Left ventricle myocardium inferior (tissue), 1 donor: ENCODE data around the gene EIF5A. TPM values are rescaled to one million over a fixed set of nuclear protein-coding genes. Genes with fewer than 3 reads are reported as not detected.

Source experiments
- DNase-seq: peaks from one replicate; pipeline ENCODE4 v3.0.0-alpha.2; 2020
- H3K27ac ChIP-seq: fragments of 200-600 bp; replicated peaks from 2 replicates; pipeline ENCODE4 v1.8.0; 2021
- H3K27me3 ChIP-seq: fragments of 200-600 bp; 2 replicates; pipeline ENCODE4 v1.8.0; 2021; ENCODE audit warnings: low read depth
- H3K36me3 ChIP-seq: fragments of 200-600 bp; 2 replicates; pipeline ENCODE4 v1.8.0; 2021
- H3K4me1 ChIP-seq: fragments of 200-600 bp; 2 replicates; pipeline ENCODE4 v1.8.0; 2021
- H3K4me3 ChIP-seq: fragments of 200-600 bp; 2 replicates; pipeline ENCODE4 v1.8.0; 2021; ENCODE audit warnings: mild to moderate bottlenecking, moderate library complexity
- H3K9me3 ChIP-seq: fragments of 200-600 bp; replicated peaks from 2 replicates; pipeline ENCODE4 v1.8.0; 2021
- intact Hi-C: fragments of 100-400 bp; cut with micrococcal nuclease; formaldehyde crosslinking; loops from one replicate; pipeline ENCODE4 v1.11.0; 2022
- total RNA-seq: library from RNA; stranded (reverse); fragmentation: NEBNext Ultra II Directional; extraction: Animal tissue kit (Norgen Biotek cat#: 25700); gene quantifications from one replicate; pipeline ENCODE4 v1.2.1, GENCODE V29; 2021
- TF ChIP-seq, protein P1 (sequence below): fragments of 200-600 bp; IDR thresholded peaks from 2 replicates; pipeline ENCODE4 v1.8.0; 2021; ENCODE audit warnings: antibody characterized with exemption, mild to moderate bottlenecking, borderline replicate concordance
- donor health status: DM: no; HTN: yes; CAD: no; lungs with severe emphysema.

EIF5A gene
- total RNA-seq, 1 donor from 2014 or later = 250 TPM

DNA sequence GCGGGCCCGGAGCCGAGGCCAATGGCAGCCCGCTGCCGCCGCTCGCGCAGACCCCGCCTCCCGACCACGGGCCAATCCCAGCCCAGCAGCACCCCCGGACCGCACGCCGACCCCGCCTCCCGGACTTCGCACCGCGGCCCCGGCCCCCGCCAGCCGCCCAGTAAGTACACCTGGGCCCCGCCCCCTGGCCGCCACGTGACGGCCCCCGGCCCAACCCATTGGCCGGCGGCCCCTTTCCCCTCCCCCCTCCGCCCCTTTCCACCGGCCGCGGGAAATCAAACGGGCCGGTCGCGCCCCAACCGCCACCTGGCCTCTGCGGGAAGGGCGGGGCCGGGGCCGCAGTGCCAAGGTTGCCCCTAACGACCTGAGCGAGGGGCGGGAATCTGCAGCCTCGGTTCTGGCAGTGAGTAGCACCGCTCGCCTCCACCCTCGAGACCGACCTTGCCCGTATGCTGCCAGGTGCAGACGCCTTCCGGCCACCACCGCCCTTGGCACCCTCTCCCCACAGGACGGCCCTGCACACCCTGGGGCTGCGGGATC, 12.7 kb upstream of the EIF5A start, which contains the start of gene YBX2:
Gene YBX2 (minus strand): TSS at position 26 of the 540 bp plus-strand sequence. CDS start 139 bp downstream, outside the sequence.
- Histone ChIP-seq H3K4me3 (peak within 1 kb of the TSS; percentile 50), H3K27me3 (peaks cover 63% of the 10 kb centered on the region), H3K27ac (peak within 1 kb of the TSS; percentile 87), H3K9me3 (no peaks in the 10 kb centered on the region), H3K4me1 (peaks cover 72% of the 10 kb centered on the region), H3K36me3 (no peaks in the 10 kb centered on the region)
- TF ChIP-seq, protein P1, sequence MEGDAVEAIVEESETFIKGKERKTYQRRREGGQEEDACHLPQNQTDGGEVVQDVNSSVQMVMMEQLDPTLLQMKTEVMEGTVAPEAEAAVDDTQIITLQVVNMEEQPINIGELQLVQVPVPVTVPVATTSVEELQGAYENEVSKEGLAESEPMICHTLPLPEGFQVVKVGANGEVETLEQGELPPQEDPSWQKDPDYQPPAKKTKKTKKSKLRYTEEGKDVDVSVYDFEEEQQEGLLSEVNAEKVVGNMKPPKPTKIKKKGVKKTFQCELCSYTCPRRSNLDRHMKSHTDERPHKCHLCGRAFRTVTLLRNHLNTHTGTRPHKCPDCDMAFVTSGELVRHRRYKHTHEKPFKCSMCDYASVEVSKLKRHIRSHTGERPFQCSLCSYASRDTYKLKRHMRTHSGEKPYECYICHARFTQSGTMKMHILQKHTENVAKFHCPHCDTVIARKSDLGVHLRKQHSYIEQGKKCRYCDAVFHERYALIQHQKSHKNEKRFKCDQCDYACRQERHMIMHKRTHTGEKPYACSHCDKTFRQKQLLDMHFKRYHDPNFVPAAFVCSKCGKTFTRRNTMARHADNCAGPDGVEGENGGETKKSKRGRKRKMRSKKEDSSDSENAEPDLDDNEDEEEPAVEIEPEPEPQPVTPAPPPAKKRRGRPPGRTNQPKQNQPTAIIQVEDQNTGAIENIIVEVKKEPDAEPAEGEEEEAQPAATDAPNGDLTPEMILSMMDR = no peak
- DNase-seq = peak; percentile 64
- intact Hi-C loops = no loop called here

DNA sequence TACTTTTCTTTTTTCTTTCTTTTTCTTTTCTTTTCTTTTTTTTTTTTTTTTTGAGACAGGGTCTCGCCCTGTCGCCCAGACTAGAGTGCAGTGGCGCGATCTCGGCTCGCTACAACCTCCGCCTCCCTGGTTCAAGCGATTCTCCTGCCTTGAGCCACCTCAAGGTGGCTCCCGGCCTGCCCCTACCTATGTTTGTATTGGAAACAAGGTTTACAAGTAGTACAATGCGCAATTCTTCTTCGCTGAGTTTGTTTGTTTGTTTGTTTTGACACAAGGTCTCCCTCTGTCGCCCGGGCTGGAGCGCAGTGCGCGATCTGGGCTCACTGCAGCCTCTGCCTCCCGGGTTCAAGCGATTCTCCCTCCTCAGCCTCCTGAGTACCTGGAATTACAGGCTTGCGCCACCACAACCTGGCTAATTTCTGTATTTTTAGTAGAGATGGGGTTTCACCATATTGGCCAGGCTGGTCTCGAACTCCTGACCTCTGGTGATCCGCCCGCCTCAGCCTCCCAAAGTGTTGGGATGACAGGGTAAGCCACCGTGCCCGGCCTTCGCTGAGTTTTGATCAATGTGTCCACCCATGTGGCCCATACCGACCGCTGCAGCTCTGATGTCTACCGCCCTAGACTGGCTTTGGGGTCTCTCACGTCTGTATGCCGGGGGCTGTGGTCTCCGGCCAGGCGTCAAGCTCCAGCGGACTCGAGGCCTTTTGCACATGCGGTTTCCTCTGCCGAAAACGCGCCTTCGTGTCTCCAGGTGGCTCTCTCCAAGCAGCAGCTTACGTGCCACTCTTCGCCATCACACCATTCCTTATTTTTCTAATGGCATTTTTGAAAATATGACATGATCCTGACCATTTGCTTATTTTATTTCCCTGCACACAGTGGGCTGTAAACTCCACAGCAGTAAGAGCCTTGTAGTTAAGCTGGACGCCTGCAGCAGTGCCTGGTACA, 11.9 kb upstream of the EIF5A start:
- Histone ChIP-seq H3K27me3 (peaks cover 55% of the 10 kb centered on the region), H3K36me3 (no peaks in the 10 kb centered on the region), H3K27ac (peak overlapping the region; percentile 87), H3K9me3 (no peaks in the 10 kb centered on the region), H3K4me3 (peak overlapping the region; percentile 50), H3K4me1 (peaks cover 64% of the 10 kb centered on the region)
- no peak for DNase-seq
- TF ChIP-seq, protein P1 = no peak
- intact Hi-C loops = no loop called here

DNA sequence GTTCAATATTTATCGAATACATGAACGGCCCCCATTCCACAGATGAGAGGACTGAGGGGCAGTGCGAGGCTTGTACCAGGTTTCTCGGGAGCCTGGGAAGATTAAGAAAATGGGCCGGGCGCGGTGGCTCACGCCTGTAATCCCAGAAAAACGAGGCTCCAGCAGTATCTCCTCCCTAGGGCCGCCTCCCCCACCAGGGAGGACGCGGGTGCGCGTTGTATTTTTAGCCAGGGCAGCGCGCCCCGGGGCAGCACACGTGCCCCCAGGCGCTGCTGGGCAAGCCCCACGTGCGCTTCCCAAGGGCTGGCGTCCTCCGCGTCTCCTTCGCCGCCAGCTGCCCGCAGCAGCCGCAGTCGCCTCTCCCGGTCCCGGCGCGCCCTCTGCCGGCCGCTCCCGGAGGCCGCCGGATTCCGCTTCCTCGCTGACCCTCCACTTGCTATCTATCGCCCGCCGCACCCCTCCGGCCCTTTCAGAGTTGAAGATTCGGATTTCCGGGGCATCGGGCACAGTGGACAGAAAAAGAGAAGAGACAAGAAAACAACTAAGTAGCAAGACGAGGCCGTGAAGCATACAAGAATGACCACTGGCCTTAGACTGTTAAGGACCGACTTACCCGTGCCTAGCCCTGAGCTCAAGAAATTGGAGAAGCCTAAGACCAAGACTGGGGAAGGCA, 11.1 kb upstream of the EIF5A start:
- H3K27ac ChIP-seq = peak overlapping the region; percentile 87
- TF ChIP-seq, protein P1 = peak; percentile 94
- H3K9me3 ChIP-seq = no peaks in the 10 kb centered on the region
- peak; percentile 86 for DNase-seq
- peaks cover 47% of the 10 kb centered on the region for H3K27me3 ChIP-seq
- H3K4me3 ChIP-seq = peak overlapping the region; percentile 50
- peaks cover 56% of the 10 kb centered on the region for H3K4me1 ChIP-seq
- H3K36me3 ChIP-seq = no peaks in the 10 kb centered on the region
- intact Hi-C loops = no loop called here

DNA sequence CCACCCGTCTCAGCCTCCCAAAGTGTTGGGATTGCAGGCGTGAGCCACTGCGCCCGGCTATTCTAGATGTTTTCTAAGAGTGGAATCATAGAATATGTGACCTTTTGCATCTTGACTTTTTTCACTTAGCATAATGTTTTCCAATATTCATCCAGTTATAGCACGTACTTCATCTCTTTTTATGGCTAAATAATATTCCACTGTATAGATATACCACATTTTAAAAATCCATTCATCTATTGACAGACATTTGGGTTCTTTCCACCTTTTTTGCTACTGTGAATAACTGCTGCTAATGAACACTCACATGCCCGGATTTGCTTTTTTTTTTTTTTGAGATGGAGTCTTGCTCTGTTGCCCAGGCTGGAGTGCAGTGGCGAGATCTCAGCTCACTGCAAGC, 3.2 kb upstream of the EIF5A start:
- Histone ChIP-seq H3K4me3 (no peak overlapping the region), H3K4me1 (peaks cover 23% of the 10 kb centered on the region), H3K27ac (no peak overlapping the region), H3K36me3 (no peaks in the 10 kb centered on the region), H3K27me3 (no peaks in the 10 kb centered on the region), H3K9me3 (no peaks in the 10 kb centered on the region)
- intact Hi-C loops = no loop called here
- TF ChIP-seq, protein P1 = no peak
- DNase-seq = no peak

DNA sequence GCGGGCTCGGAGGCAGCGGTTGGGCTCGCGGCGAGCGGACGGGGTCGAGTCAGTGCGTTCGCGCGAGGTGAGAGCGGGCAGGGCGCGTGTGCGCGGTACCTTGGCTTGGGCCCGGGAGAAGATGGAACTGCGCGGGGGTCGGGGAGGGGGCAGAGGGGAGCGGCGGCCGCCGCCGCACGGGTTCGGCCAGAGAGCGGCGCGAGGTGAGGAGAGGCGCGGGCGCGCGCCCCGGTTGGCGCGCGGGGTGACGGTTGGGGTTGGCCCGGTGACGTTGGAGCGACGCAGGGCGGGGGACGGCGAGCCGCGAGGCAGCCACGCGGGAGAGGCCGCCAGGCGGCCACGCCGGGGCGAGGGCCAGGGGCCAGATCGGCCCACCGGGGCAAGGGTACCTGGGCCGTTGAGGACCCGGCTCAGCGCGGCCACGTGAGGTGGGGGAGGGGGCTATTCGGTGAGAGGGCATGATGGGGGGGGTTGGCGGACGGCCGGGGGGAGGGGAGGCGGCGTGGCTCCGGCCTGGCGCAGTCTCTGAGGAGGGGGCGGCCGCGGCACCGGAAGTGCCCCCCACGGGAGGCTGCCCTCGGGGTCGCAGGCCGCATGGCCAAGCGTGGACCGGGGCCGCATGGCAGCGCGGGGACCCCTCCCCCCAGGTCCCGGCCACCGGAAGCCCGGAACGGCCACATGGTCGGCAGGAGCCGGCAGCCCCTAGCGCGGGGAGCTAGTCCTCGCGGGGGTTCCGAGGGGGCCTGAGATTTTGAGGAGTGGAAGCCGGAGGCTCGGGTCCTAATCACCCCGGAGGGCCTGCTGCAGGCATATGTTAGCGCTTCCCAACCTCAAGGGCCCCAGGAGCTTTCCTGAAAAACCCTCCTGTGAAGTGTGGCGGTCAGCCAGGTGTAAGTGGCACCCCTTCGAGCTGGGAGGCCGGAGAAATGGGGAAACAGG, 527 bp downstream of the EIF5A start:
- intact Hi-C loops = no loop called here
- TF ChIP-seq, protein P1 = peak; percentile 37
- peak overlapping the region; percentile 97 for H3K4me3 ChIP-seq
- no peaks in the 10 kb centered on the region for H3K9me3 ChIP-seq
- H3K27ac ChIP-seq = peak overlapping the region; percentile 99
- H3K27me3 ChIP-seq = no peaks in the 10 kb centered on the region
- peak; percentile 59 for DNase-seq
- H3K4me1 ChIP-seq = peaks cover 59% of the 10 kb centered on the region
- H3K36me3 ChIP-seq = peaks cover 37% of the 10 kb centered on the region
